ENCODE data around the gene ZBTB7A. TPM values are rescaled to one million over a fixed set of nuclear protein-coding genes. Genes with fewer than 3 reads are reported as not detected.

ZBTB7A gene
- total RNA-seq = 39.9 and 43.3 TPM in 2 replicates

DNA sequence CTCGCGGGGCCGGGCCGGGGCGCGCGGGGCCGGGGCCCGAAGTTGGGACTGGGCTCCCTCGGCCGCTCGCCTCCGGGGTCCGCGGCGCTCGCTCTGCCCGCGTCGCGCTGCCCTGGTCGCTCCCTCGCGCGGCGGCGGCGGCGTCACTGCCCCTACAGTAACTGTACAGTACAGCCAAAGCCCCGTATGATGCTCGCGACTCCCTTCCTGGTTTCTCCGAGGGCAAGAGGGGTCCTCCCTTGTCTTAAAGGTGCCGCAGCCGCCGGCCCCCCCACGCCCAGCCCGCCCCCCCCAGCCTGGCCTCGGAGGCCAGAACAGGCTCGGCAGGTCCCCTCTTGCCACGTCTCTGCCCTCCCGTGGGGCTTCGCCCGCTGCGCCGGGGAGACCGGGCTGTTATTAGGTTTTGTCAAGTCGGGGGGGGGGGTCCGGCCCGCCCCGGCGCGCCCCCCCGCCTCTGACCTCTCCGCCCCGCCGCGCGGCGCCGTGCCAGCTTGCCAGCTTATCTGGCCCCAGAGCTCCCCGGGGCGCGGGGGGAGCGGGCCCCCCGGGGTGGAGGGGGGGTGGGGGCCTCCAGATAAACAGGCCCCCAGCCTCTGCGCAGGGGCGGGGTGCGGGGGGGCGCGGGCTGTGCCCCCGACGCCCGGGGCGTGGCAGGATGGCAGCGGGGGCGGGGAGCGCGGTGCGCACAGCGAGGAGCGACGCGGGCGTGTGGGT, at the start of gene ZBTB7A:
ZBTB7A (minus strand) TSS at position 218 of the 714 bp plus-strand sequence. CDS start 11,667 bp downstream, outside the sequence.
- Histone ChIP-seq H3K27me3 (ENCODE audit: control insufficient read depth, insufficient read depth, low read length) (no peaks in the 10 kb centered on the region), H3K4me3 (ENCODE audit: low read depth, low read length) (peak within 1 kb of the TSS; percentile 91), H3K36me3 (ENCODE audit: control insufficient read depth, insufficient read depth, low read length) (no peaks in the 10 kb centered on the region)
- DNase-seq (ENCODE audit: low read depth) = no peak
- TF ChIP-seq, protein P1, sequence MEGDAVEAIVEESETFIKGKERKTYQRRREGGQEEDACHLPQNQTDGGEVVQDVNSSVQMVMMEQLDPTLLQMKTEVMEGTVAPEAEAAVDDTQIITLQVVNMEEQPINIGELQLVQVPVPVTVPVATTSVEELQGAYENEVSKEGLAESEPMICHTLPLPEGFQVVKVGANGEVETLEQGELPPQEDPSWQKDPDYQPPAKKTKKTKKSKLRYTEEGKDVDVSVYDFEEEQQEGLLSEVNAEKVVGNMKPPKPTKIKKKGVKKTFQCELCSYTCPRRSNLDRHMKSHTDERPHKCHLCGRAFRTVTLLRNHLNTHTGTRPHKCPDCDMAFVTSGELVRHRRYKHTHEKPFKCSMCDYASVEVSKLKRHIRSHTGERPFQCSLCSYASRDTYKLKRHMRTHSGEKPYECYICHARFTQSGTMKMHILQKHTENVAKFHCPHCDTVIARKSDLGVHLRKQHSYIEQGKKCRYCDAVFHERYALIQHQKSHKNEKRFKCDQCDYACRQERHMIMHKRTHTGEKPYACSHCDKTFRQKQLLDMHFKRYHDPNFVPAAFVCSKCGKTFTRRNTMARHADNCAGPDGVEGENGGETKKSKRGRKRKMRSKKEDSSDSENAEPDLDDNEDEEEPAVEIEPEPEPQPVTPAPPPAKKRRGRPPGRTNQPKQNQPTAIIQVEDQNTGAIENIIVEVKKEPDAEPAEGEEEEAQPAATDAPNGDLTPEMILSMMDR (IDR thresholded peaks at IDR 0.05; ENCODE audit: insufficient read depth, low read length, poor library complexity, severe bottlenecking) = no peak

DNA sequence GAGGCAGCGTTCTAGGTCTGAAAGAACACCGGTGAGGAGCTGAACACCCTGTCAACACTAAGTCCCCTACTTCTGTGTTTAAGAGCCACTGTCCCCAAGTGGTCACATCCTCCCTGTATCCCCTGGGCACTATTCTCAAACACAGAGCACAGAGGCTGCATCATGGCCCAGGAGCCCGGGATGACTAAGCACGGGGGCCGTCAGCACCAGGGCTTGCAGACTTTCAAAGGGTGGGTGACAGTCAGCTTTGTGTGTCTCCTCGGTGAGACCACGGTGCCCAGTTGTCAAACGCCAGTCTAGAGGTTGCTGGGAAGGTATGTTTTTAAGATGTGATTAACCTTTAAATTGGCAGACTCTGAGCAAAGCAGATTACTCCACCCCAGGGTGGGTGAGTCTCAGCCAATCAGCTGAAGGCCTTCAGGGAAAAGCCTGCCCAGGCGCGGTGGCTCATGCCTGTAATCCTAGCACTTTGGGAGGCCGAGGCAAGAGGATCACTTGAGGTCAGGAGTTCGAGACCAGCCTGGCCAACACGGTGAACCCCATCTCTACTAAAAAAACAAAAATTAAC, 49.2 kb upstream of the ZBTB7A start:
- no peaks in the 10 kb centered on the region for H3K27me3 ChIP-seq (ENCODE audit: control insufficient read depth, insufficient read depth, low read length)
- H3K4me3 ChIP-seq (ENCODE audit: low read depth, low read length) = no peak overlapping the region
- H3K36me3 ChIP-seq (ENCODE audit: control insufficient read depth, insufficient read depth, low read length) = peaks cover 2% of the 10 kb centered on the region
- no peak for DNase-seq (ENCODE audit: low read depth)
- TF ChIP-seq, protein P1 (IDR thresholded peaks at IDR 0.05; ENCODE audit: insufficient read depth, low read length, poor library complexity, severe bottlenecking) = no peak

DNA sequence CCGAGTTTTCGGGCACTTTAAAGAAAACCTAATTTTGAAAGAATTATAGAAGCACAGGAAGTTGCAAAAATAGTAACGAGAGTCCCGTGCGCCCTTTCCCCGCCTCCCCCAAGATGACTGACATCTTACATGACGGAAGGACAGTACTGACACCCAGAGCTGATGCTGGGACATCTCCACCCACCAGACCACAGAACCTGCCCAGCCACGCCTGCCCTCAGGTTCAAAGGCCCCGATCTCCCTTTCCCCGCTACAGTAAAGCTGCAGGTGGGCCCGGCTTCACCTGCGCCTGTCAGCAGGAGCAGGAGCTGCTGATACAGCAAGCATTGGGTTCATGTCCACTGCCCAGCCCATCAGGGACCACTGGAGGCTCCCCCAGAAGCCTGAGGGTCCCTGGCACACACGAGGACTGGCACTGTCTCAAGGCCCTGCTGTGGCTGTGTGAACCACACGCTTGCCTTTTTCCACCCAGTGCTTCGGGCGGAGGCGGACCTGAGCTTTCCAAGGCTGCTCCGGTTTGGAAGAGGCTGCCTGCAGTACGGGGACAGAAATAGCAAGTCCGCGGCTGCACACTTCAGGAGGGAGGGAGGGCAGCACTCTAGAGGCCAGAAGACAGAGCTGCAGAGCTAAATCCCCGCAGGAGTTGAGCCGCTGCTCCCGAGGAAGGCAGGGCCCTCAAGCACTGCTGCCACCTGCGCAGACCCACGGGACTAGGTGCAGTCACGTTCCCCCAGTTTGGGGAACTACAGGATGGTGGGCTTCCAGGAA, 48.5 kb upstream of the ZBTB7A start:
- DNase-seq (ENCODE audit: low read depth) = no peak
- H3K27me3 ChIP-seq (ENCODE audit: control insufficient read depth, insufficient read depth, low read length) = no peaks in the 10 kb centered on the region
- no peak overlapping the region for H3K4me3 ChIP-seq (ENCODE audit: low read depth, low read length)
- H3K36me3 ChIP-seq (ENCODE audit: control insufficient read depth, insufficient read depth, low read length) = peaks cover 2% of the 10 kb centered on the region
- TF ChIP-seq, protein P1 (IDR thresholded peaks at IDR 0.05; ENCODE audit: insufficient read depth, low read length, poor library complexity, severe bottlenecking) = no peak

DNA sequence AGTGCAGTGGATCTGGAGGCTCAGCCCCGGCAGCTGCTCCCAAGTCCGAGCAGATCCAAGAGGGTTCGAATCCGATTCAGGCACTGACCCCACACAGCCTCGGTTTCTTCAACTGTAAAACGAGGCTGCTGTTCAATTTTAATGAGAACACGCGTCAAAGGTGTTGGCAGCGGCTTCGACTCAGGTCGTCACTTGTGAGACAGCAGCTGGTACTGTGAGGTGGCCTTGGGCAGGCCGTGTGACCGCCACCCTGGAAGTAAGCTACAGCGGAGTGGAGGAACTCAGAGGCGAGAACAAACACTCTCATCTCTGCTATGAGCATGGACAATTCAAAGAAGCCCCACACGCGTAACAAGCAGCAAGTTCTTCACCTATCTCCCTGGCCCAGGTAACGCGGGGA, 47.5 kb upstream of the ZBTB7A start:
- Histone ChIP-seq H3K4me3 (ENCODE audit: low read depth, low read length) (no peak overlapping the region), H3K27me3 (ENCODE audit: control insufficient read depth, insufficient read depth, low read length) (no peaks in the 10 kb centered on the region), H3K36me3 (ENCODE audit: control insufficient read depth, insufficient read depth, low read length) (no peaks in the 10 kb centered on the region)
- TF ChIP-seq, protein P1 (IDR thresholded peaks at IDR 0.05; ENCODE audit: insufficient read depth, low read length, poor library complexity, severe bottlenecking) = no peak
- DNase-seq (ENCODE audit: low read depth) = no peak

DNA sequence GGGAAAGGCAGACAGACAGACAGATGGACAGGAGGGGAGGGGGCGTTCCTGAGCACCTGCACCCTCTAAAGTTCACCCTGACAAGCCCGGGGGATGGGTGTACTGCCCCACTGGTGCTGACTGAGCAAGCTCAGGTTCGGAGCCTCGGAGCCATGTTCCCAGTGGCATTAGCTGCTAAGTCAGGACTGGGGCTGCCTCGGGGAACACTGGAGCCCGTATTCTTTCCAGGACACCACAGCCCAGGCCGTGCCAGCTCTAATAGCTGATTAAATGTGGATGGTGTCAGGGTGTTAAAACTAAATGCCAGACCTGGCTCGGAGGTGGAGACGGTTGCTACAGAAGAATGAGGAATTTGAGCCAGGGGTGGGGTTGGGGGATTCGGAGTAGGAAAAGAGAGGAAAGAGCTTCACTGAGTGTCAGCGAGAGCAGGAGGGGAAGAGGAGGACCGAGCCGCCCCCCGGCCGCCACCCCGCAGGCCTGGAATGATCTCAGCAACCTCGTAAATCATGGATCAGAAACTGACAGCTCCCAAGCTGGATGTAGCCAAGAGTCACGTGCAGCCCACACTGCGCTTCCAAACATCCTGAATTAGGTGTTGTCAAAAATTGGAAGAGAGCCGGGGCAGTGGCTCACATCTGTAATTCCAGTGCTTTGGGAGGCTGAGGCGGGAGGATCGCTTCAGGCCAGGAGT, 46.8 kb upstream of the ZBTB7A start:
- no peak for DNase-seq (ENCODE audit: low read depth)
- TF ChIP-seq, protein P1 (IDR thresholded peaks at IDR 0.05; ENCODE audit: insufficient read depth, low read length, poor library complexity, severe bottlenecking) = no peak
- H3K4me3 ChIP-seq (ENCODE audit: low read depth, low read length) = no peak overlapping the region
- no peaks in the 10 kb centered on the region for H3K36me3 ChIP-seq (ENCODE audit: control insufficient read depth, insufficient read depth, low read length)
- H3K27me3 ChIP-seq (ENCODE audit: control insufficient read depth, insufficient read depth, low read length) = no peaks in the 10 kb centered on the region

Measured in kidney epithelial cell (primary cell).